Parathyroid adenoma (tissue), 2 donors: ENCODE results near the gene EMX2.

Source experiments
- H2AFZ ChIP-seq: fragments of 300-600 bp; sonication (generic); one replicate; pipeline ENCODE4 v1.7.0; 2017; ENCODE audit warnings: antibody characterized with exemption, mild to moderate bottlenecking
- H3K27ac ChIP-seq: fragments of 300-600 bp; sonication (generic); one replicate; pipeline ENCODE4 v1.7.0; 2017
- H3K27me3 ChIP-seq: fragments of 300-600 bp; sonication (generic); one replicate; pipeline ENCODE4 v1.7.0; 2017; ENCODE audit warnings: low read length; ENCODE audit not compliant: control insufficient read depth, insufficient read depth
- H3K36me3 ChIP-seq: fragments of 300-600 bp; sonication (generic); one replicate; pipeline ENCODE4 v1.7.0; 2017; ENCODE audit warnings: low read length; ENCODE audit not compliant: control insufficient read depth, insufficient read depth
- H3K4me1 ChIP-seq: fragments of 300-600 bp; sonication (generic); one replicate; pipeline ENCODE4 v1.7.0; 2017; ENCODE audit warnings: control low read depth
- H3K4me2 ChIP-seq: fragments of 300-600 bp; sonication (generic); one replicate; pipeline ENCODE4 v1.7.0; 2017; ENCODE audit warnings: low read length
- H3K4me3 ChIP-seq: fragments of 300-600 bp; sonication (generic); one replicate; pipeline ENCODE4 v1.7.0; 2017; ENCODE audit warnings: low read depth, low read length
- H3K79me2 ChIP-seq: fragments of 300-600 bp; sonication (generic); one replicate; pipeline ENCODE4 v1.7.0; 2017; ENCODE audit warnings: control low read depth
- H3K9ac ChIP-seq: fragments of 300-600 bp; sonication (generic); one replicate; pipeline ENCODE4 v1.7.0; 2017; ENCODE audit warnings: mild to moderate bottlenecking
- H3K9me3 ChIP-seq: fragments of 300-600 bp; sonication (generic); one replicate; pipeline ENCODE4 v1.7.0; 2017; ENCODE audit warnings: low read length; ENCODE audit not compliant: control insufficient read depth
- TF ChIP-seq, protein P1 (sequence below): fragments of 300-600 bp; sonication (generic); IDR thresholded peaks from one replicate; pipeline ENCODE4 v1.7.0; 2017; ENCODE audit warnings: antibody characterized with exemption, mild to moderate bottlenecking
- donor health status: primary hyperparathyroidism.

EMX2 gene

DNA sequence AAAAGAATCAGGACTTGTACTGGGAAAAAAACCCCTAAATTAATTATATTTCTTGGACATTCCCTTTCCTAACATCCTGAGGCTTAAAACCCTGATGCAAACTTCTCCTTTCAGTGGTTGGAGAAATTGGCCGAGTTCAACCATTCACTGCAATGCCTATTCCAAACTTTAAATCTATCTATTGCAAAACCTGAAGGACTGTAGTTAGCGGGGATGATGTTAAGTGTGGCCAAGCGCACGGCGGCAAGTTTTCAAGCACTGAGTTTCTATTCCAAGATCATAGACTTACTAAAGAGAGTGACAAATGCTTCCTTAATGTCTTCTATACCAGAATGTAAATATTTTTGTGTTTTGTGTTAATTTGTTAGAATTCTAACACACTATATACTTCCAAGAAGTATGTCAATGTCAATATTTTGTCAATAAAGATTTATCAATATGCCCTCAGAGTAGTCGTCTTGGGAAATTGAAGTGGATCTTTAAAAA is 6.6 kb downstream of the EMX2 start:
- H3K9ac ChIP-seq: no peak overlapping the region
- peaks cover 54% of the 10 kb centered on the region for H3K27me3 ChIP-seq
- no peaks in the 10 kb centered on the region for H3K36me3 ChIP-seq
- H3K4me3 ChIP-seq: no peak overlapping the region
- H3K27ac ChIP-seq: no peak overlapping the region
- no peaks in the 10 kb centered on the region for H3K4me1 ChIP-seq
- no peak overlapping the region for H3K4me2 ChIP-seq
- no peaks in the 10 kb centered on the region for H3K9me3 ChIP-seq
- TF ChIP-seq, protein P1, sequence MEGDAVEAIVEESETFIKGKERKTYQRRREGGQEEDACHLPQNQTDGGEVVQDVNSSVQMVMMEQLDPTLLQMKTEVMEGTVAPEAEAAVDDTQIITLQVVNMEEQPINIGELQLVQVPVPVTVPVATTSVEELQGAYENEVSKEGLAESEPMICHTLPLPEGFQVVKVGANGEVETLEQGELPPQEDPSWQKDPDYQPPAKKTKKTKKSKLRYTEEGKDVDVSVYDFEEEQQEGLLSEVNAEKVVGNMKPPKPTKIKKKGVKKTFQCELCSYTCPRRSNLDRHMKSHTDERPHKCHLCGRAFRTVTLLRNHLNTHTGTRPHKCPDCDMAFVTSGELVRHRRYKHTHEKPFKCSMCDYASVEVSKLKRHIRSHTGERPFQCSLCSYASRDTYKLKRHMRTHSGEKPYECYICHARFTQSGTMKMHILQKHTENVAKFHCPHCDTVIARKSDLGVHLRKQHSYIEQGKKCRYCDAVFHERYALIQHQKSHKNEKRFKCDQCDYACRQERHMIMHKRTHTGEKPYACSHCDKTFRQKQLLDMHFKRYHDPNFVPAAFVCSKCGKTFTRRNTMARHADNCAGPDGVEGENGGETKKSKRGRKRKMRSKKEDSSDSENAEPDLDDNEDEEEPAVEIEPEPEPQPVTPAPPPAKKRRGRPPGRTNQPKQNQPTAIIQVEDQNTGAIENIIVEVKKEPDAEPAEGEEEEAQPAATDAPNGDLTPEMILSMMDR: no peak
- no peaks in the 10 kb centered on the region for H3K79me2 ChIP-seq
- H2AFZ ChIP-seq: no peak overlapping the region

DNA sequence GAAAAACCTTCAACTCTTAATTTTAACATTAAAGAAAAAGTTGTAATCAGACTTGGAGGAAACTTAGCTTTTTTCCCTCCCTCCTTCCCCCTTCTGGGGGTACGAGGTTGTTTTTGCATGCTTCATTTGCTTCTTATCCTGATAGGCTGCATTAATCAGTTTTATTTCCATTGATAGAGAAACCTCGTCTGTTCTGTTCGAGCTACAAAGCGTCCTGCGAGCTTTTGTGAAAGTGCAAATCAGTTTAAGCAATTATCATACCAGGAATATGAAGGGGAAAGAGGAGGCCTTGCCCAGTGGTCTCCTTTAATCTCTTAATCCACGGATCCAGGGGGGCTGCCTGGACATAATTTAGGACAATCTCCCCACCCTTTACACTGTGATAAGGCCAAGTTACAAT is 7.5 kb downstream of the EMX2 start:
- no peak overlapping the region for H3K4me3 ChIP-seq
- H3K4me1 ChIP-seq: no peaks in the 10 kb centered on the region
- peaks cover 46% of the 10 kb centered on the region for H3K27me3 ChIP-seq
- no peaks in the 10 kb centered on the region for H3K79me2 ChIP-seq
- TF ChIP-seq, protein P1: no peak
- H3K9ac ChIP-seq: no peak overlapping the region
- H2AFZ ChIP-seq: no peak overlapping the region
- H3K27ac ChIP-seq: no peak overlapping the region
- H3K36me3 ChIP-seq: no peaks in the 10 kb centered on the region
- no peaks in the 10 kb centered on the region for H3K9me3 ChIP-seq
- no peak overlapping the region for H3K4me2 ChIP-seq

DNA sequence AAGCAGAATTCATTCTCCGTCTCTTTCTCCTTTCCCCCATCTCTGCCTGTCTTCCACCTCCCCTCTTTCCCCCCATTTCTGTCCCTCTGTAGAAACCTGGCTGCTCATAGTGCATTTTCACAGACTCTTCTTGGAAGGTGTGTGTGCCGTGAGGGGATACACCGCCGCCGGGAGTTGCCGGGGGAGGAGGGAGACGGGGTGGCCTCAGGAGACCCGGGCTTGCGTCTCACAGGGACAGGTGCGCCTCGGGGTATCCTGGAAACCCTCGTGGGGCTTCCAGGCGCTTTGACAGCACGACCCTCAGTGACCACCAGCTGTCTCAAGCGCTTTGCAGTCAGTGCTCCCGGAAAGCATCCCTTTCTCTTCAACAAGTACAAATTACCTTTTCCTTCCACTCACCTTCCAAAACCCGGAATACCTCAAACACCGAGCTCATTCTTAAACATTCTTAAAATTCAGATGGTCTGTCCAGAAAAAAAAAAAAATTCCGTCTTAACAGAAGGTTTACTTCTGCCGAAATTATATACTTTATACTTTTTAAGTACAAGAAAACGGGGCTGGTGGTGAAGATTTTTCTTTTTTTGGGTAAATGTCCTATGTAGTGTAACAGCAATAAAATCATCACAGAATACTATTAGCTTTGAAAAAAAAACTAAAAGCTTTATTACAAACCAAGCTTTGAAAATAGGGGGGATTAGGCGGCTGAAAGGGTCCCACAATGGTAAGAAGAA is 8.2 kb downstream of the EMX2 start:
- H3K4me1 ChIP-seq: no peaks in the 10 kb centered on the region
- peaks cover 41% of the 10 kb centered on the region for H3K27me3 ChIP-seq
- H3K36me3 ChIP-seq: no peaks in the 10 kb centered on the region
- no peak overlapping the region for H3K27ac ChIP-seq
- H2AFZ ChIP-seq: no peak overlapping the region
- no peak overlapping the region for H3K9ac ChIP-seq
- no peaks in the 10 kb centered on the region for H3K79me2 ChIP-seq
- H3K4me2 ChIP-seq: no peak overlapping the region
- H3K4me3 ChIP-seq: no peak overlapping the region
- H3K9me3 ChIP-seq: no peaks in the 10 kb centered on the region
- TF ChIP-seq, protein P1: no peak

DNA sequence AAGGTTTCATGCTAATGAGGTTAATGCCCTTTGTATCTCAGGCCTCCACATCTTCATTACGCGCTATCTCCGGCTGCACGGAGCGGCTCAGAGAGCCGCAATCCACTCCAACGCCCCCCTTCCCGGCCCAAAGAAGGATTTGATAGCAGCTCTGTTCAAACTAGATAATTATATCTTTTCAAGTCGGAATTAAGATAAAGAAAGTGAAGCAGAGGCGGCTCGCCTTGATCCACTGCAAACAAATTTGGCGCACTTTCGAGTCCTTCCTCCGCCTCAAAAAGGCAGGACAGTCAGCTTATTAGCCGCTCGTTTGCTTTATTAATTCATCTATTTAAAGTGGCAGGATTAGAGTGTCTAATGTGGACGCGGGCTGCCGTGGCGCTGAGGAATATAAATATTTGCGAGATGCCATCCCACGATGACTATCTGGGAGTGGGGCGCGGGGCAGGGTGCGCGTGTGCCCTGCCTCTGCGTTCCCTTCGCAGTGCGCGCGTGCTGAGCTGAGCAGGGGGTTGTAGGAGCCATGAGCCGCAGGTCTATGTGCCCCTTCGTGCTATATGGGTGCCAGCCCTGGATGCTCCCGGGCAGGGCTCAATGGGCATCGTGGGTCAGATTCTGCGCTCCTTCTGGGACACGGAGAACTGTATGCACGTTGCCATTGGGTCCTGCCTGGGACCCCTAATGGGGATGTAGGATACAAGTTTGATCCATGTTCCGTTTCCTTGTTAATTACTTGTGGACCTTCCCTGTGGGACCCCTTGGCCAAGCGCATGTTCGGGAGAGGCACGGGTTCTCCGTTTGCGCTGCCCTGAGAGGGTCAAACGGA is 9.0 kb downstream of the EMX2 start:
- TF ChIP-seq, protein P1: no peak
- H3K4me3 ChIP-seq: no peak overlapping the region
- H3K9ac ChIP-seq: no peak overlapping the region
- no peaks in the 10 kb centered on the region for H3K36me3 ChIP-seq
- H3K79me2 ChIP-seq: no peaks in the 10 kb centered on the region
- no peaks in the 10 kb centered on the region for H3K9me3 ChIP-seq
- no peak overlapping the region for H3K27ac ChIP-seq
- H2AFZ ChIP-seq: no peak overlapping the region
- no peaks in the 10 kb centered on the region for H3K4me1 ChIP-seq
- peaks cover 35% of the 10 kb centered on the region for H3K27me3 ChIP-seq
- H3K4me2 ChIP-seq: no peak overlapping the region
